Bronchial epithelial cell (primary cell): ENCODE measurements around the gene CLP1. TPM values are rescaled to one million over a fixed set of nuclear protein-coding genes. Genes with fewer than 3 reads are reported as not detected.

Experiments used
- DNase-seq: peaks from one replicate; pipeline ENCODE4 v3.0.0-alpha.2; 2010; ENCODE audit warnings: low read depth
- FAIRE-seq: peaks from 2 replicates; lab custom pipeline; 2011; peaks lifted over from hg19 to GRCh38; lab: Jason Lieb, UNC
- H3K27me3 ChIP-seq: 2 replicates; pipeline ENCODE4 v1.5.1; 2011; ENCODE audit warnings: low read length; ENCODE audit not compliant: control insufficient read depth, insufficient read depth
- H3K36me3 ChIP-seq: 2 replicates; pipeline ENCODE4 v1.5.1; 2011; ENCODE audit warnings: low read length; ENCODE audit not compliant: control insufficient read depth, insufficient read depth
- H3K4me3 ChIP-seq: 2 replicates; pipeline ENCODE4 v1.5.1; 2011; ENCODE audit warnings: mild to moderate bottlenecking, low read depth, low read length, control low read depth
- CTCF ChIP-seq: IDR thresholded peaks from 2 replicates; pipeline ENCODE4 v1.5.1; 2011; ENCODE audit warnings: mild to moderate bottlenecking, moderate library complexity, low read length, control low read depth, inconsistent platforms; ENCODE audit not compliant: insufficient read depth, severe bottlenecking
- total RNA-seq: library from RNA; depleted of rRNA; stranded (reverse); fragments of >200 nt; gene quantifications from 2 replicates; pipeline ENCODE4 v1.2.1, GENCODE V29; 2014

CLP1 gene
- total RNA-seq, 1 donor from 2014 or later = 28.2 TPM

- no peaks in the 10 kb centered on the region for H3K27me3 ChIP-seq
- H3K36me3 ChIP-seq = no peaks in the 10 kb centered on the region
- peak; percentile 65 for TF ChIP-seq CTCF
- H3K4me3 ChIP-seq = no peak overlapping the region
- FAIRE-seq (no peak), DNase-seq (peak; percentile 60)
Measured at GRCh38 chr11:57641011-57641807, 16.4 kb upstream of the CLP1 start.

- Histone ChIP-seq H3K27me3 (peaks cover 15% of the 10 kb centered on the region), H3K4me3 (no peak overlapping the region), H3K36me3 (no peaks in the 10 kb centered on the region)
- no peak for FAIRE-seq
- DNase-seq = no peak
- no peak for TF ChIP-seq CTCF
Measured at GRCh38 chr11:57643802-57644201, 13.8 kb upstream of the CLP1 start.

GRCh38 chr11:57644748-57645688 lies 12.5 kb upstream of the CLP1 start:
- peak; percentile 56 for DNase-seq
- Histone ChIP-seq H3K27me3 (peaks cover 19% of the 10 kb centered on the region), H3K36me3 (no peaks in the 10 kb centered on the region), H3K4me3 (no peak overlapping the region)
- FAIRE-seq = no peak
- peak; percentile 88 for TF ChIP-seq CTCF

- Histone ChIP-seq H3K4me3 (no peak overlapping the region), H3K27me3 (peaks cover 19% of the 10 kb centered on the region), H3K36me3 (no peaks in the 10 kb centered on the region)
- DNase-seq = no peak
- FAIRE-seq = no peak
- TF ChIP-seq CTCF = no peak
Measured at GRCh38 chr11:57645689-57646085, 11.9 kb upstream of the CLP1 start.

GRCh38 chr11:57646194-57646798 lies 11.3 kb upstream of the CLP1 start:
- FAIRE-seq = no peak

More at GRCh38 chr11:57646194-57646798, 11.3 kb upstream of the CLP1 start:
- no peak for TF ChIP-seq CTCF
- H3K4me3 ChIP-seq = no peak overlapping the region
- no peaks in the 10 kb centered on the region for H3K36me3 ChIP-seq
- no peak for DNase-seq
- peaks cover 19% of the 10 kb centered on the region for H3K27me3 ChIP-seq
